ENCODE results near the gene MANF.

The MANF gene

GRCh38 chr3:51408813-51409212, 23.7 kb downstream of the MANF start:
- Mint-ChIP-seq H3K9me3 (no peaks in the 10 kb centered on the region), H3K4me3 (no peak overlapping the region), H3K27ac (peak overlapping the region; percentile 28), H3K27me3 (no peaks in the 10 kb centered on the region), H3K36me3 (ENCODE audit: low read depth) (peaks cover 95% of the 10 kb centered on the region), H3K4me1 (ENCODE audit: low read depth) (peaks cover 29% of the 10 kb centered on the region)
- DNase-seq, result no peak

GRCh38 chr3:51422211-51422610, 37.1 kb downstream of the MANF start:
- Mint-ChIP-seq H3K27ac (peak overlapping the region; percentile 65), H3K36me3 (ENCODE audit: low read depth) (peaks cover 86% of the 10 kb centered on the region), H3K9me3 (no peaks in the 10 kb centered on the region), H3K4me1 (ENCODE audit: low read depth) (no peaks in the 10 kb centered on the region), H3K4me3 (no peak overlapping the region), H3K27me3 (no peaks in the 10 kb centered on the region)
- DNase-seq, result no peak

- H3K27ac Mint-ChIP-seq, result no peak overlapping the region
- no peaks in the 10 kb centered on the region for H3K4me1 Mint-ChIP-seq (ENCODE audit: low read depth)
- DNase-seq, result no peak
- H3K9me3 Mint-ChIP-seq, result no peaks in the 10 kb centered on the region
- no peak overlapping the region for H3K4me3 Mint-ChIP-seq
- H3K27me3 Mint-ChIP-seq, result no peaks in the 10 kb centered on the region
- H3K36me3 Mint-ChIP-seq (ENCODE audit: low read depth), result peaks cover 83% of the 10 kb centered on the region
Measured at GRCh38 chr3:51426921-51427320, 41.8 kb downstream of the MANF start.

DNA sequence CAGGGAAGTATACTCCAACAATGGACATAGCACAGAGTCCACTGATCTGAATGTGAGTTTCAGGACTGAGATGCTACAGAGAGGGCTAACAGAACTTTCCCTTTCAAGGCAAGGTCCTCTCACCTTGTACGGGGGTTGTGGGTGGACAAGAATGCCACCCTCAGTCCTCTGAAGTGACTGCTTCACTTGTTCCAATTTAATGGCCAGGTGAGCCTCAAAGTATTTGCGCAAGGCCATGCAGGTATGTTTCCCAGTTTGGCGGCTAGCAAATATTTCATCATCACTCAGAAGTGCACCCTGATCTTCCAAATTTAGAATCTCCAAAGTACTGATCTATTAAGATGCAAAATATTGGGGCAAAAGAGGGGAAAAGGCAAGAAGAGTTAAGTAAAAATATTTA, 44.0 kb downstream of the MANF start:
- H3K27me3 Mint-ChIP-seq, result no peaks in the 10 kb centered on the region
- no peaks in the 10 kb centered on the region for H3K4me1 Mint-ChIP-seq (ENCODE audit: low read depth)
- no peaks in the 10 kb centered on the region for H3K9me3 Mint-ChIP-seq
- H3K27ac Mint-ChIP-seq, result no peak overlapping the region
- DNase-seq, result no peak
- H3K36me3 Mint-ChIP-seq (ENCODE audit: low read depth), result peaks cover 79% of the 10 kb centered on the region
- no peak overlapping the region for H3K4me3 Mint-ChIP-seq

DNA sequence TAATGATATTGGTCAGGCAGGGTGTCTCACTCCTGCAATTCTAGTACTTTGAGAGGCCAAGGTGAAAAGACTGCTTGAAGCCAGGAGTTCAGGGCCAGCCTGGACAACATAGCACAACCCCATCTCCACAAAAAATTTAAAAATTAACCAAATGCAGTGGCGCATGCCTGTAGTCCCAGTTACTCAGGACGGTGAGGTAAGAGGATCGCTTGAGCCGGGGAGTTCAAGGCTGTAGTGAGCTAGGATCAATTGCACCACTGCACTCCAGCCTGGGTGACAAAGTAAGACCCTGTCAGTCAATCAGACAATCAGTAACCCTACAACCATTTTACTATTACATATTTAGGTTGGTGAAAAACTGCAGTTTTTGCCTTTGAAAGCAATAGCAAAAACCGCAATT, 49.0 kb downstream of the MANF start:
- no peak overlapping the region for H3K4me3 Mint-ChIP-seq
- DNase-seq, result no peak
- no peaks in the 10 kb centered on the region for H3K27me3 Mint-ChIP-seq
- H3K4me1 Mint-ChIP-seq (ENCODE audit: low read depth), result peaks cover 5% of the 10 kb centered on the region
- peaks cover 83% of the 10 kb centered on the region for H3K36me3 Mint-ChIP-seq (ENCODE audit: low read depth)
- no peak overlapping the region for H3K27ac Mint-ChIP-seq
- no peaks in the 10 kb centered on the region for H3K9me3 Mint-ChIP-seq

GRCh38 chr3:51434746-51435327, 49.7 kb downstream of the MANF start:
- Mint-ChIP-seq H3K4me1 (ENCODE audit: low read depth) (peaks cover 5% of the 10 kb centered on the region), H3K4me3 (no peak overlapping the region), H3K36me3 (ENCODE audit: low read depth) (peaks cover 83% of the 10 kb centered on the region), H3K27me3 (no peaks in the 10 kb centered on the region), H3K9me3 (no peaks in the 10 kb centered on the region), H3K27ac (no peak overlapping the region)
- DNase-seq, result no peak

- no peak overlapping the region for H3K4me3 Mint-ChIP-seq
- peaks cover 85% of the 10 kb centered on the region for H3K36me3 Mint-ChIP-seq (ENCODE audit: low read depth)
- H3K27ac Mint-ChIP-seq, result peak overlapping the region; percentile 29
- DNase-seq, result no peak
- no peaks in the 10 kb centered on the region for H3K27me3 Mint-ChIP-seq
- H3K4me1 Mint-ChIP-seq (ENCODE audit: low read depth), result peaks cover 7% of the 10 kb centered on the region
- no peaks in the 10 kb centered on the region for H3K9me3 Mint-ChIP-seq
Measured at GRCh38 chr3:51436998-51437639, 52.0 kb downstream of the MANF start.
